ENCODE data around the gene PUS3.

PUS3 gene

GRCh38 chr11:125951731-125952130, 48.7 kb upstream of the PUS3 start:
- H3K27ac ChIP-seq (ENCODE audit: extremely low read depth, low read depth, low read length), result no peak overlapping the region
- ChIA-PET CTCF (no interaction called here), POLR2A (no interaction called here)
- peaks cover 0 to 12% of the 10 kb centered on the region in 2 experiments; a peak in 1 of 3 replicates for H3K36me3 ChIP-seq (ENCODE audit: control insufficient read depth in 2 of 2, insufficient read depth in 1 of 2, low read length in 2 of 2)
- H3K4me1 ChIP-seq (ENCODE audit: control insufficient read depth, insufficient read depth, low read length), result no peaks in the 10 kb centered on the region
- no peaks in the 10 kb centered on the region for H3K9me3 ChIP-seq (ENCODE audit: control insufficient read depth, insufficient read depth, low read depth, low read length)
- TF ChIP-seq ZIC2 (tag by site-specific recombination; IDR thresholded peaks at IDR 0.05) (peak; percentile 82), ZNF792 (tag by site-specific recombination; IDR thresholded peaks at IDR 0.05) (no peak)
- no peak overlapping the region for H3K4me3 ChIP-seq (ENCODE audit: low read depth, low read length)

- no peaks in the 10 kb centered on the region for H3K4me1 ChIP-seq (ENCODE audit: control insufficient read depth, insufficient read depth, low read length)
- CTCF ChIA-PET, result interaction anchor here (1.3 kb wide), 2 partner anchors 28 to 243 kb away, joined by 3 read pairs; no protein-coding TSS in a partner anchor
Observed at GRCh38 chr11:125950696-125951651, 48.0 kb upstream of the PUS3 start.

More at GRCh38 chr11:125950696-125951651, 48.0 kb upstream of the PUS3 start:
- POLR2A ChIA-PET, result no interaction called here
- H3K27ac ChIP-seq (ENCODE audit: extremely low read depth, low read depth, low read length), result no peak overlapping the region
- H3K4me3 ChIP-seq (ENCODE audit: low read depth, low read length), result no peak overlapping the region
- TF ChIP-seq ZNF146 (tag by site-specific recombination; IDR thresholded peaks at IDR 0.05), result no peak
- no peak for TF ChIP-seq ZNF776 (tag by site-specific recombination; IDR thresholded peaks at IDR 0.05; ENCODE audit: borderline replicate concordance)
- TF ChIP-seq HOXD13 (CRISPR knock-in tag; IDR thresholded peaks at IDR 0.05; ENCODE audit: borderline replicate concordance), result no peak
- TF ChIP-seq ZNF214 (tag by site-specific recombination; IDR thresholded peaks at IDR 0.05; ENCODE audit: borderline replicate concordance), result no peak
- TF ChIP-seq ZNF645 (tag by site-specific recombination; IDR thresholded peaks at IDR 0.05), result no peak
- TF ChIP-seq ZNF513 (tag by site-specific recombination; IDR thresholded peaks at IDR 0.05), result no peak
- no peak for TF ChIP-seq IKZF3 (tag by site-specific recombination; IDR thresholded peaks at IDR 0.05)
- no peak for TF ChIP-seq ZNF211 (tag by site-specific recombination; IDR thresholded peaks at IDR 0.05; ENCODE audit: low read depth)
- TF ChIP-seq ZNF843 (tag by site-specific recombination; IDR thresholded peaks at IDR 0.05), result no peak
- TF ChIP-seq ZNF404 (tag by site-specific recombination; IDR thresholded peaks at IDR 0.05), result no peak
- TF ChIP-seq ZBTB11 (tag by site-specific recombination; conservative IDR thresholded peaks at IDR 0.05; ENCODE audit: low read depth), result no peak
- TF ChIP-seq ZBTB48 (tag by site-specific recombination; IDR thresholded peaks at IDR 0.05), result no peak
- no peak for TF ChIP-seq AEBP2 (tag by site-specific recombination; IDR thresholded peaks at IDR 0.05; ENCODE audit: borderline replicate concordance)
- TF ChIP-seq BCL11B (tag by site-specific recombination; IDR thresholded peaks at IDR 0.05; ENCODE audit: low read depth), result no peak
- TF ChIP-seq ZNF560 (tag by site-specific recombination; IDR thresholded peaks at IDR 0.05; ENCODE audit: borderline replicate concordance), result no peak
- TF ChIP-seq KLF7 (tag by site-specific recombination; IDR thresholded peaks at IDR 0.05; ENCODE audit: borderline replicate concordance), result no peak
- no peak for TF ChIP-seq MEIS1 (CRISPR knock-in tag; IDR thresholded peaks at IDR 0.05; ENCODE audit: borderline replicate concordance)
- TF ChIP-seq ZNF660 (tag by site-specific recombination; IDR thresholded peaks at IDR 0.05), result no peak
- no peak for TF ChIP-seq ZNF280D (tag by site-specific recombination; IDR thresholded peaks at IDR 0.05)
- H3K9me3 ChIP-seq (ENCODE audit: control insufficient read depth, insufficient read depth, low read depth, low read length), result no peaks in the 10 kb centered on the region
- peaks cover 0 to 6% of the 10 kb centered on the region in 2 experiments; a peak in 1 of 3 replicates for H3K36me3 ChIP-seq (ENCODE audit: control insufficient read depth in 2 of 2, insufficient read depth in 1 of 2, low read length in 2 of 2)

Data from HEK293 (cell line).